K562 (cell line): ENCODE measurements around the gene FBXO15. TPM values are rescaled to one million over a fixed set of nuclear protein-coding genes. Genes with fewer than 3 reads are reported as not detected.

ENCODE experiments used
- ATAC-seq: fragments of 200-7000 bp; cut with Tn5 transposase; 3 replicates; pipeline ENCODE4 v1.9.1; 2020; ENCODE audit warnings: moderate library complexity
- BruUV-seq: library from RNA; stranded (reverse); fragments of 400-500 nt; replicated peaks from 2 replicates; lab custom pipeline; 2021; lab: Mats Ljungman, UMichigan
- CTCF ChIA-PET: fragments of 300-600 bp; formaldehyde crosslinking; extraction: SDS; loops from one replicate; lab custom pipeline; 2021; ENCODE audit warnings: low intra/inter-chr PET ratio; lab: Yijun Ruan, JAX
- POLR2A ChIA-PET: fragments of 300-600, 350-650 bp; sonication (Branson Sonifier 250); formaldehyde crosslinking; extraction: SDS; loops from one replicate; lab custom pipeline; 2021; ENCODE audit warnings: antibody characterized with exemption, inconsistent platforms; lab: Yijun Ruan, JAX
- DNase-seq, 4 experiments: peaks; one replicate each; pipeline versions ENCODE4 v3.0.0 to v3.0.0-alpha.2; 2011 to 2018; ENCODE audit warnings: low spot score in 3 of 4, mixed read lengths in 3 of 4; ENCODE audit errors: extremely low read depth in 1 of 4
- FAIRE-seq: peaks from 2 replicates; lab custom pipeline; 2011; peaks lifted over from hg19 to GRCh38; lab: Jason Lieb, UNC
- H2AFZ ChIP-seq: 2 replicates; pipeline ENCODE4 v1.6.0; 2011; ENCODE audit warnings: low read depth, low read length, control low read depth, inconsistent platforms
- H3K27ac ChIP-seq: fragments of 200-600 bp; 3 replicates; pipeline ENCODE4 v1.8.0; 2011; ENCODE audit warnings: low read depth, mild to moderate bottlenecking, control low read depth, inconsistent platforms, low read length, moderate library complexity, mixed read lengths; ENCODE audit errors: extremely low read depth
- H3K27me3 ChIP-seq, 2 experiments: fragments of 300-600 bp in 1 of 2; 2 replicates in 1 of 2; 3 replicates in 1 of 2; pipeline versions ENCODE4 v1.6.0 to v1.8.0; 2011; ENCODE audit warnings: inconsistent platforms in 2 of 2, low read length in 2 of 2, mild to moderate bottlenecking in 1 of 2, mixed read lengths in 1 of 2, moderate library complexity in 1 of 2; ENCODE audit not compliant: control insufficient read depth in 2 of 2, insufficient read depth in 2 of 2
- H3K36me3 ChIP-seq: fragments of 300-600 bp; 3 replicates; pipeline ENCODE4 v1.8.0; 2011; ENCODE audit warnings: mild to moderate bottlenecking, low read length, inconsistent platforms; ENCODE audit not compliant: control insufficient read depth, insufficient read depth
- H3K4me1 ChIP-seq, 2 experiments: fragments of 200-600 bp in 1 of 2; replicated peaks in 1 of 2; 2 replicates in 1 of 2; 3 replicates in 1 of 2; pipeline versions ENCODE4 v1.5.1 to v1.8.0; 2011; ENCODE audit warnings: inconsistent platforms in 2 of 2, low read length in 2 of 2, mild to moderate bottlenecking in 1 of 2, mixed read lengths in 1 of 2, moderate library complexity in 1 of 2; ENCODE audit not compliant: control insufficient read depth in 2 of 2, insufficient read depth in 2 of 2
- H3K4me2 ChIP-seq: 2 replicates; pipeline ENCODE4 v1.6.1; 2011; ENCODE audit warnings: low read length, control low read depth, inconsistent platforms, mixed read lengths; ENCODE audit not compliant: insufficient read depth
- H3K4me3 ChIP-seq: fragments of 200-600 bp; sonication (generic), shearing (Covaris generic); 2 replicates; pipeline ENCODE4 v1.5.1; 2016; ENCODE audit warnings: control low read depth, inconsistent platforms
- H3K79me2 ChIP-seq: fragments of 200-600 bp; 3 replicates; pipeline ENCODE4 v1.8.0; 2011; ENCODE audit warnings: low read length, inconsistent platforms; ENCODE audit not compliant: control insufficient read depth, insufficient read depth
- H3K9ac ChIP-seq, 2 experiments: 2 replicates each; pipeline versions ENCODE4 v1.6.0 to v1.6.1; 2011; ENCODE audit warnings: low read depth in 2 of 2, low read length in 2 of 2, control low read depth in 1 of 2, inconsistent platforms in 1 of 2, mild to moderate bottlenecking in 1 of 2, mixed read lengths in 1 of 2; ENCODE audit not compliant: insufficient read depth in 1 of 2
- H3K9me1 ChIP-seq: one replicate; pipeline ENCODE4 v1.6.0; 2011; ENCODE audit warnings: inconsistent platforms, mild to moderate bottlenecking, low read length, moderate library complexity; ENCODE audit not compliant: control insufficient read depth, insufficient read depth
- H3K9me3 ChIP-seq: replicated peaks from 2 replicates; pipeline ENCODE4 v1.5.1; 2011; ENCODE audit warnings: low read depth, low read length, inconsistent platforms; ENCODE audit not compliant: control insufficient read depth, insufficient read depth
- H4K20me1 ChIP-seq: replicated peaks from 2 replicates; pipeline ENCODE4 v1.6.1; 2011; ENCODE audit warnings: low read length, inconsistent platforms, mixed read lengths; ENCODE audit not compliant: control insufficient read depth, insufficient read depth
- ARID4B ChIP-seq: sonication (generic); formaldehyde crosslinking; IDR thresholded peaks from 2 replicates; pipeline ENCODE4 v1.8.0; 2022; ENCODE audit warnings: mild to moderate bottlenecking, missing genetic modification reagents
- CHD1 ChIP-seq: fragments of 200-600 bp; sonication (generic); IDR thresholded peaks from one replicate; pipeline ENCODE4 v1.6.1; 2012; ENCODE audit warnings: mild to moderate bottlenecking, moderate library complexity, low read length, inconsistent platforms
- MAFK ChIP-seq: IDR thresholded peaks from 2 replicates; pipeline ENCODE4 v1.6.1; 2011; ENCODE audit warnings: low read length, improper control_type of control experiment
- NFATC3 ChIP-seq: fragments of 450-650 bp; IDR thresholded peaks from 2 replicates; pipeline ENCODE4 v1.6.1; 2017; ENCODE audit warnings: mild to moderate bottlenecking
- POLR3G ChIP-seq: IDR thresholded peaks from 2 replicates; pipeline ENCODE4 v1.6.1; 2011; ENCODE audit not compliant: insufficient read length, insufficient replicate concordance; ENCODE audit errors: extremely low read depth
- ZNF586 ChIP-seq: fragments of 450-650 bp; formaldehyde crosslinking; conservative IDR thresholded peaks from 2 replicates; pipeline ENCODE4 v1.4.0; 2020; ENCODE audit warnings: mild to moderate bottlenecking, moderate library complexity
- WGBS: fragments of 100-300 bp; shearing (Covaris generic); methylation state at CpG from one replicate; pipeline ENCODE4 v1.1.6; 2016; ENCODE audit warnings: low coverage, mixed read lengths; ENCODE audit not compliant: insufficient coverage; ENCODE audit errors: missing lambda C conversion rate; 5-methylcytosine and 5-hydroxymethylcytosine counted together
- in situ Hi-C: fragments of 300-500 bp; cut with MboI; formaldehyde crosslinking; loops from 4 replicates; pipeline ENCODE4 v1.15.0; 2018; ENCODE audit warnings: inconsistent platforms, mixed read lengths
- intact Hi-C: fragments of 100-400 bp; cut with micrococcal nuclease; formaldehyde crosslinking; loops from 2 replicates; pipeline ENCODE4 v1.14.2; 2022
- polyA plus RNA-seq, 8 experiments: library from polyadenylated mRNA; depleted of rRNA in 4 of 8; stranded (reverse) in 5 of 8; unstranded in 3 of 8; fragments of >200 nt; fragmentation: Nextera tagmentation in 2 of 8; fragmentation: Illumina TruSeq in 1 of 8; extraction: Ambion mirVana in 2 of 8; extraction: Trizol in 1 of 8; gene quantifications; 2 replicates each; pipeline versions ENCODE4 v1.2.1 to v1.2.3, GENCODE V29; 2011 to 2014; ENCODE audit warnings: inconsistent platforms in 1 of 8, missing spikeins in 1 of 8
- total RNA-seq, 7 experiments: library from RNA; depleted of rRNA in 6 of 7; stranded (reverse); fragments of >200 nt in 6 of 7; fragmentation: Illumina TruSeq in 2 of 7; extraction: Trizol in 2 of 7; gene quantifications; 2 replicates each; pipeline versions ENCODE4 v1.2.1 to v1.2.3, GENCODE V29; 2011 to 2021; ENCODE audit warnings: low replicate concordance in 1 of 7
- TF ChIP-seq, protein P1 (sequence below): fragments of 250-450 bp; sonication (Bioruptor Pico); IDR thresholded peaks from 2 replicates; pipeline ENCODE4 v1.9.0; 2021; ENCODE audit warnings: mild to moderate bottlenecking
- TF ChIP-seq, protein P2 (sequence below): fragments of 450-650 bp; formaldehyde crosslinking; conservative IDR thresholded peaks from 2 replicates; pipeline ENCODE4 v1.4.0; 2022; ENCODE audit warnings: mild to moderate bottlenecking, missing genetic modification characterization

Gene FBXO15
- total and polyA plus RNA-seq, 9 of the 15 experiments (the other 6 are each of a cell fraction or from before 2014, with no cell fraction given) = 0.07 to 0.43 (median 0.27) TPM; not detected in 1

GRCh38 chr18:74074668-74075564 lies 72.7 kb downstream of the FBXO15 start:
- TF ChIP-seq MAFK = no peak
- TF ChIP-seq ZNF586 = no peak
- no peak for TF ChIP-seq ARID4B (CRISPR knock-in tag)
- TF ChIP-seq POLR3G = no peak
- no peak for TF ChIP-seq CHD1
- no peak for TF ChIP-seq NFATC3
- TF ChIP-seq, protein P1, sequence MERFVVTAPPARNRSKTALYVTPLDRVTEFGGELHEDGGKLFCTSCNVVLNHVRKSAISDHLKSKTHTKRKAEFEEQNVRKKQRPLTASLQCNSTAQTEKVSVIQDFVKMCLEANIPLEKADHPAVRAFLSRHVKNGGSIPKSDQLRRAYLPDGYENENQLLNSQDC (CRISPR knock-in tag) = no peak
- TF ChIP-seq, protein P2, sequence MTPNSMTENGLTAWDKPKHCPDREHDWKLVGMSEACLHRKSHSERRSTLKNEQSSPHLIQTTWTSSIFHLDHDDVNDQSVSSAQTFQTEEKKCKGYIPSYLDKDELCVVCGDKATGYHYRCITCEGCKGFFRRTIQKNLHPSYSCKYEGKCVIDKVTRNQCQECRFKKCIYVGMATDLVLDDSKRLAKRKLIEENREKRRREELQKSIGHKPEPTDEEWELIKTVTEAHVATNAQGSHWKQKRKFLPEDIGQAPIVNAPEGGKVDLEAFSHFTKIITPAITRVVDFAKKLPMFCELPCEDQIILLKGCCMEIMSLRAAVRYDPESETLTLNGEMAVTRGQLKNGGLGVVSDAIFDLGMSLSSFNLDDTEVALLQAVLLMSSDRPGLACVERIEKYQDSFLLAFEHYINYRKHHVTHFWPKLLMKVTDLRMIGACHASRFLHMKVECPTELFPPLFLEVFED = no peak
- intact Hi-C loops (no loop called here), in situ Hi-C loops (no loop called here)
- FAIRE-seq = no peak
- Histone ChIP-seq H3K36me3 (no peaks in the 10 kb centered on the region), H3K27ac (no peak overlapping the region), H3K9ac (no peak overlapping the region), H3K4me1 (no peaks in the 10 kb centered on the region), H3K27me3 (peaks cover 0 to 53% of the 10 kb centered on the region in 2 experiments; a peak in 4 of 5 replicates), H2AFZ (no peak overlapping the region), H3K79me2 (no peaks in the 10 kb centered on the region), H4K20me1 (no peaks in the 10 kb centered on the region), H3K4me3 (no peak overlapping the region), H3K9me3 (no peaks in the 10 kb centered on the region), H3K9me1 (no peaks in the 10 kb centered on the region), H3K4me2 (no peak overlapping the region)
- no peak for DNase-seq
- no peak for ATAC-seq
- ChIA-PET POLR2A (interaction anchor here (0.6 kb wide), 1 partner anchor 299 kb away, joined by 3 read pairs; no protein-coding TSS in a partner anchor), CTCF (no interaction called here)
- no TSS peak for BruUV-seq
- 5% methylated on average over 15 of the region's 17 CpGs for WGBS
